ENCODE data around the gene CDCA4. TPM values are rescaled to one million over a fixed set of nuclear protein-coding genes. Genes with fewer than 3 reads are reported as not detected.
A peak's percentile ranks its signal among the peaks of the same experiment; 100 is the strongest.

Gene CDCA4
- total RNA-seq, 1 experiment from 2014 or later, result 57.7 TPM

DNA sequence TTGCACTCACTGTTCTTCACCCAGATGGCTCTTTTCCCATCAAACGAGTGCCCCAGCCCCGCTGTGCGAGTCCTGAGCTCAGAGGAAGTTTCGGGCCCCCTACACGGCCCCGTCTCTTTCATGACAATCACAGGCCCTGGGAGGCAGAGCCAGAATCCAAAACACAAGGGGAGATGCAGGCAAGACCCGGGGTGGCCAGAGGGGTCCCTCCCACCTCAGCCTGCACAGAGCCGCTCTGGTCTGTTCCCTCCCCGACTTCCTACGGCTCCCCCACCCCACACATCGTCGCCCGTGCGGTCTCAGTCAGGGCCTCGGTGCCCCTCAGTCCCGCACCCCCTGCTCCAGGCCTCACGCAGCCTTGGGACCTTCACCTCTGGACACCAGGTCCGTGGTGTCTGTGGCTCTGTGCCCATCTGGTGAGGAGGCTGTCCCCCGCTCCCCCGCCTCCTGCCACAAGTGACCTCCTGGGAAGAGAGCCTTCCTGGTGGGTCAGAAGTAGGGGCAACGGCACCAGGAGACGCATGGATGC is 35.5 kb upstream of the CDCA4 start:
- Histone ChIP-seq H2AFZ (ENCODE audit: low read length) (no peak overlapping the region), H2AK5ac (ENCODE audit: insufficient read length, low read length) (no peak overlapping the region), H3K27ac (ENCODE audit: insufficient read length, low read depth, low read length) (no peak overlapping the region), H2BK15ac (ENCODE audit: low read depth, low read length) (no peak overlapping the region), H3K9ac (ENCODE audit: extremely low read depth, insufficient read length, low read length) (no peak overlapping the region), H3K23ac (ENCODE audit: insufficient read length, low read depth, low read length) (no peak overlapping the region), H4K91ac (ENCODE audit: insufficient read length, low read depth, low read length) (no peak overlapping the region), H3K14ac (ENCODE audit: insufficient read depth, low read length) (no peak overlapping the region; the same call in 1 of the 2 replicates), H3K79me1 (ENCODE audit: insufficient read depth, low read depth, low read length, poor library complexity, severe bottlenecking) (no peaks in the 10 kb centered on the region), H3K4me2 (ENCODE audit: insufficient read depth, insufficient read length, low read length) (peak overlapping the region; percentile 56), H3K9me3 (ENCODE audit: control insufficient read depth, low read depth, low read length) (no peaks in the 10 kb centered on the region), H2BK120ac (ENCODE audit: low read depth, low read length, poor library complexity, severe bottlenecking) (no peak overlapping the region), H3K18ac (ENCODE audit: insufficient read length, low read depth, low read length) (no peak overlapping the region), H2BK12ac (ENCODE audit: insufficient read length, low read depth, low read length) (no peak overlapping the region), H3K4me1 (ENCODE audit: insufficient read depth, low read length) (no peaks in the 10 kb centered on the region), H2BK20ac (ENCODE audit: low read depth, low read length, poor library complexity, severe bottlenecking) (no peak overlapping the region), H3K56ac (ENCODE audit: insufficient read length, low read depth, low read length) (no peak overlapping the region), H2BK5ac (ENCODE audit: insufficient read length, low read length) (no peak overlapping the region), H4K5ac (ENCODE audit: insufficient read length, low read depth, low read length) (no peak overlapping the region), H3K23me2 (ENCODE audit: insufficient read length, low read depth, low read length, poor library complexity, severe bottlenecking) (no peaks in the 10 kb centered on the region), H3K79me2 (ENCODE audit: insufficient read depth, low read length) (no peaks in the 10 kb centered on the region), H3K4ac (ENCODE audit: low read depth, low read length) (no peak overlapping the region), H4K8ac (replicated peaks; ENCODE audit: insufficient read length, low read depth, low read length) (no peak overlapping the region), H3K27me3 (ENCODE audit: insufficient read depth, low read length) (peaks cover 8% of the 10 kb centered on the region), H3T11ph (ENCODE audit: low read length) (no peak overlapping the region), H4K20me1 (ENCODE audit: control insufficient read depth, insufficient read depth, insufficient read length) (no peaks in the 10 kb centered on the region)
- H3K4me3 Mint-ChIP-seq, result peak overlapping the region in 1 of 2 experiments; percentile 73; a peak in 3 of 5 replicates
- H3K27ac Mint-ChIP-seq, result no peak overlapping the region
- peak; percentile 38 for DNase-seq
- TF ChIP-seq, protein P1, sequence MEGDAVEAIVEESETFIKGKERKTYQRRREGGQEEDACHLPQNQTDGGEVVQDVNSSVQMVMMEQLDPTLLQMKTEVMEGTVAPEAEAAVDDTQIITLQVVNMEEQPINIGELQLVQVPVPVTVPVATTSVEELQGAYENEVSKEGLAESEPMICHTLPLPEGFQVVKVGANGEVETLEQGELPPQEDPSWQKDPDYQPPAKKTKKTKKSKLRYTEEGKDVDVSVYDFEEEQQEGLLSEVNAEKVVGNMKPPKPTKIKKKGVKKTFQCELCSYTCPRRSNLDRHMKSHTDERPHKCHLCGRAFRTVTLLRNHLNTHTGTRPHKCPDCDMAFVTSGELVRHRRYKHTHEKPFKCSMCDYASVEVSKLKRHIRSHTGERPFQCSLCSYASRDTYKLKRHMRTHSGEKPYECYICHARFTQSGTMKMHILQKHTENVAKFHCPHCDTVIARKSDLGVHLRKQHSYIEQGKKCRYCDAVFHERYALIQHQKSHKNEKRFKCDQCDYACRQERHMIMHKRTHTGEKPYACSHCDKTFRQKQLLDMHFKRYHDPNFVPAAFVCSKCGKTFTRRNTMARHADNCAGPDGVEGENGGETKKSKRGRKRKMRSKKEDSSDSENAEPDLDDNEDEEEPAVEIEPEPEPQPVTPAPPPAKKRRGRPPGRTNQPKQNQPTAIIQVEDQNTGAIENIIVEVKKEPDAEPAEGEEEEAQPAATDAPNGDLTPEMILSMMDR (conservative IDR thresholded peaks at IDR 0.05), result no peak
- peaks cover 23 to 36% of the 10 kb centered on the region in 2 experiments for H3K4me1 Mint-ChIP-seq
- H3K9me3 Mint-ChIP-seq, result no peaks in the 10 kb centered on the region
- peaks cover 7% of the 10 kb centered on the region for H3K27me3 Mint-ChIP-seq (ENCODE audit: low read depth)
- no peaks in the 10 kb centered on the region; a peak in 1 of 7 replicates for H3K36me3 Mint-ChIP-seq (ENCODE audit: insufficient read depth in 1 of 3, low read depth in 3 of 3)
- no CpG with 5 or more reads among the region's 22 CpGs for WGBS (ENCODE audit: extremely low coverage, insufficient read length, low lambda C conversion rate)
